ENCODE results near the gene KIT. TPM values are rescaled to one million over a fixed set of nuclear protein-coding genes. Genes with fewer than 3 reads are reported as not detected.

Gene KIT
- total and polyA plus RNA-seq, 10 of the 15 experiments (the other 5 are each of a cell fraction or from before 2014, with no cell fraction given), result 0.01 to 0.03 TPM; not detected in 8

- intact Hi-C loops (cut with micrococcal nuclease; ENCODE audit: unreplicated experiment) (no loop called here), in situ Hi-C loops (cut with MboI) (no loop called here)
- CTCF ChIA-PET, result no interaction called here
- ATAC-seq (no peak), FAIRE-seq (no peak), DNase-seq (ENCODE audit: low read depth, low spot score) (no peak)
- Histone ChIP-seq H3K9me3 (replicated peaks; ENCODE audit: control insufficient read depth, insufficient read depth, low read length) (no peaks in the 10 kb centered on the region), H3K27me3 (replicated peaks in 1 of 2; ENCODE audit: control insufficient read depth in 2 of 2, insufficient read depth in 2 of 2, low read length in 1 of 2) (no peaks in the 10 kb centered on the region), H3K4me1 (ENCODE audit: control insufficient read depth, insufficient read depth, low read length) (no peaks in the 10 kb centered on the region), H3K4me2 (ENCODE audit: control insufficient read depth, insufficient read depth) (no peak overlapping the region), H2AFZ (ENCODE audit: control insufficient read depth, low read depth, low read length) (no peak overlapping the region), H3K79me2 (ENCODE audit: control insufficient read depth, insufficient read depth, low read length) (no peaks in the 10 kb centered on the region), H4K20me1 (ENCODE audit: control insufficient read depth, insufficient read depth) (no peaks in the 10 kb centered on the region), H3K4me3 (no peak overlapping the region), H3K9ac (ENCODE audit: control insufficient read depth, insufficient read depth, low read length) (no peak overlapping the region), H3K36me3 (ENCODE audit: control insufficient read depth in 2 of 2, insufficient read depth in 2 of 2, low read length in 1 of 2) (no peaks in the 10 kb centered on the region), H3K27ac (ENCODE audit: control insufficient read depth, insufficient read depth) (no peak overlapping the region)
- SMC1A ChIA-PET (ENCODE audit: uncharacterized antibody, unreplicated experiment), result interaction anchor here (1.0 kb wide), 1 partner anchor 9 kb away, joined by 3 read pairs; no protein-coding TSS in a partner anchor
- POLR2A ChIA-PET, result no interaction called here
- RAD21 ChIA-PET (ENCODE audit: unreplicated experiment), result no interaction called here
- 52% methylated on average over 4 of the region's 4 CpGs for WGBS (ENCODE audit: insufficient coverage, insufficient replicate concordance, low lambda C conversion rate, missing lambda C conversion rate)
- no peak for TF ChIP-seq SMARCA5 (IDR thresholded peaks at IDR 0.05)
- BruUV-seq (replicated peaks), result no TSS peak
These were observed 45.4 kb downstream of the KIT start for GRCh38 chr4:54703182-54703581.

GRCh38 chr4:54707406-54707805 is 49.6 kb downstream of the KIT start:
- H4K20me1 ChIP-seq (ENCODE audit: control insufficient read depth, insufficient read depth), result no peaks in the 10 kb centered on the region
- no peaks in the 10 kb centered on the region for H3K79me2 ChIP-seq (ENCODE audit: control insufficient read depth, insufficient read depth, low read length)
- FAIRE-seq (peak; percentile 56), ATAC-seq (no peak), DNase-seq (ENCODE audit: low read depth, low spot score) (no peak)
- in situ Hi-C loops (cut with MboI) (no loop called here), intact Hi-C loops (cut with micrococcal nuclease; ENCODE audit: unreplicated experiment) (no loop called here)
- no peak overlapping the region for H3K9ac ChIP-seq (ENCODE audit: control insufficient read depth, insufficient read depth, low read length)
- no peaks in the 10 kb centered on the region for H3K27me3 ChIP-seq (replicated peaks in 1 of 2; ENCODE audit: control insufficient read depth in 2 of 2, insufficient read depth in 2 of 2, low read length in 1 of 2)
- no peak overlapping the region for H3K4me2 ChIP-seq (ENCODE audit: control insufficient read depth, insufficient read depth)
- ChIA-PET RAD21 (ENCODE audit: unreplicated experiment) (no interaction called here), CTCF (no interaction called here), SMC1A (ENCODE audit: uncharacterized antibody, unreplicated experiment) (no interaction called here), POLR2A (no interaction called here)
- no peaks in the 10 kb centered on the region for H3K4me1 ChIP-seq (ENCODE audit: control insufficient read depth, insufficient read depth, low read length)
- WGBS (ENCODE audit: insufficient coverage, insufficient replicate concordance, low lambda C conversion rate, missing lambda C conversion rate), result 17% methylated on average over 3 of the region's 3 CpGs
- no peak overlapping the region for H3K27ac ChIP-seq (ENCODE audit: control insufficient read depth, insufficient read depth)
- BruUV-seq (replicated peaks), result no TSS peak
- H3K4me3 ChIP-seq, result no peak overlapping the region
- no peak overlapping the region for H2AFZ ChIP-seq (ENCODE audit: control insufficient read depth, low read depth, low read length)
- no peaks in the 10 kb centered on the region for H3K36me3 ChIP-seq (ENCODE audit: control insufficient read depth in 2 of 2, insufficient read depth in 2 of 2, low read length in 1 of 2)
- H3K9me3 ChIP-seq (replicated peaks; ENCODE audit: control insufficient read depth, insufficient read depth, low read length), result no peaks in the 10 kb centered on the region; the same call in 2 of the 3 replicates
- TF ChIP-seq NBN (IDR thresholded peaks at IDR 0.05), result no peak
- no peak for TF ChIP-seq ATF2 (IDR thresholded peaks at IDR 0.05; ENCODE audit: low read length)
- TF ChIP-seq BMI1 (IDR thresholded peaks at IDR 0.05; ENCODE audit: borderline replicate concordance), result no peak
- TF ChIP-seq RAD21 (IDR thresholded peaks at IDR 0.05; ENCODE audit: insufficient read depth, low read depth, low read length), result no peak
- no peak for TF ChIP-seq TCF3 (IDR thresholded peaks at IDR 0.05; ENCODE audit: borderline replicate concordance, insufficient read depth, low read depth, low read length)
- no peak for TF ChIP-seq GATAD2B (conservative IDR thresholded peaks at IDR 0.05; ENCODE audit: low read depth)
- TF ChIP-seq POLR2AphosphoS2 (IDR thresholded peaks at IDR 0.05; ENCODE audit: low read depth, low read length), result no peak
- no peak for TF ChIP-seq NRF1 (conservative IDR thresholded peaks at IDR 0.05; ENCODE audit: low read depth, low read length)
- TF ChIP-seq MYB (IDR thresholded peaks at IDR 0.05; ENCODE audit: borderline replicate concordance, low read depth, low read length), result no peak
- TF ChIP-seq, protein P1, sequence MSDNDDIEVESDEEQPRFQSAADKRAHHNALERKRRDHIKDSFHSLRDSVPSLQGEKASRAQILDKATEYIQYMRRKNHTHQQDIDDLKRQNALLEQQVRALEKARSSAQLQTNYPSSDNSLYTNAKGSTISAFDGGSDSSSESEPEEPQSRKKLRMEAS (IDR thresholded peaks at IDR 0.05; ENCODE audit: low read depth, low read length), result no peak
- no peak for TF ChIP-seq ETV6 (conservative IDR thresholded peaks at IDR 0.05 in 1 of 2, IDR thresholded peaks at IDR 0.05 in 1 of 2; ENCODE audit: borderline replicate concordance in 1 of 2, low read depth in 1 of 2)
- no peak for TF ChIP-seq POLR2A (IDR thresholded peaks at IDR 0.05; ENCODE audit: low read depth, low read length)
- TF ChIP-seq PBX3 (IDR thresholded peaks at IDR 0.05; ENCODE audit: insufficient replicate concordance, low read depth, low read length), result no peak
- TF ChIP-seq HDAC6 (IDR thresholded peaks at IDR 0.05; ENCODE audit: unreplicated experiment), result no peak

Data from GM12878 (cell line).